IMR-90 (cell line): Measurements from ENCODE around the gene SERPINA1. TPM values are rescaled to one million over a fixed set of nuclear protein-coding genes. Genes with fewer than 3 reads are reported as not detected.

Source experiments
- ATAC-seq: fragments of 200-7000 bp; cut with Tn5 transposase; 2 replicates; pipeline ENCODE4 v1.9.1; 2020; ENCODE audit warnings: low read depth, mild to moderate bottlenecking, moderate library complexity
- BruUV-seq: library from RNA; stranded (reverse); fragments of 400-500 nt; replicated peaks from 2 replicates; lab custom pipeline; 2021; lab: Mats Ljungman, UMichigan
- CTCF ChIA-PET: fragments of 300-600 bp; formaldehyde crosslinking; extraction: SDS; loops from one replicate; lab custom pipeline; 2021; ENCODE audit warnings: antibody characterized with exemption; lab: Yijun Ruan, JAX
- POLR2A ChIA-PET: fragments of 300-600 bp; sonication (Branson Sonifier 250); formaldehyde crosslinking; loops from one replicate; lab custom pipeline; 2022; ENCODE audit warnings: antibody characterized with exemption; ENCODE audit not compliant: unreplicated experiment; lab: Charles Lee
- DNase-seq: peaks from one replicate; pipeline ENCODE4 v3.0.0; 2013
- H2AFZ ChIP-seq: replicated peaks from 2 replicates; pipeline ENCODE3; 2013; ENCODE audit warnings: low read length, mild to moderate bottlenecking; ENCODE audit not compliant: poor library complexity
- H2AK5ac ChIP-seq: 2 replicates; pipeline ENCODE4 v1.6.1; 2013; ENCODE audit warnings: low read depth, low read length, inconsistent platforms
- H2AK9ac ChIP-seq: replicated peaks from 2 replicates; pipeline ENCODE3; 2013; ENCODE audit warnings: mild to moderate bottlenecking, low read depth, low read length, moderate library complexity; ENCODE audit not compliant: poor library complexity
- H2BK120ac ChIP-seq: 2 replicates; pipeline ENCODE4 v1.6.1; 2013; ENCODE audit warnings: low read depth, low read length, inconsistent platforms
- H2BK15ac ChIP-seq: 3 replicates; pipeline ENCODE4 v1.6.1; 2013; ENCODE audit warnings: low read depth, low read length, inconsistent platforms
- H2BK20ac ChIP-seq: 2 replicates; pipeline ENCODE4 v1.6.1; 2013; ENCODE audit warnings: low read depth, mild to moderate bottlenecking, inconsistent platforms, low read length, moderate library complexity
- H2BK5ac ChIP-seq: 2 replicates; pipeline ENCODE4 v1.6.1; 2013; ENCODE audit warnings: mild to moderate bottlenecking, low read depth, low read length, inconsistent platforms; ENCODE audit not compliant: poor library complexity, severe bottlenecking
- H3K14ac ChIP-seq: replicated peaks from 2 replicates; pipeline ENCODE4 v1.6.1; 2013; ENCODE audit warnings: low read depth, low read length, inconsistent platforms
- H3K18ac ChIP-seq: 2 replicates; pipeline ENCODE4 v1.6.1; 2013; ENCODE audit warnings: low read depth, low read length, control low read depth
- H3K23ac ChIP-seq: 2 replicates; pipeline ENCODE4 v1.6.1; 2013; ENCODE audit warnings: low read depth, low read length, inconsistent platforms
- H3K27ac ChIP-seq: 2 replicates; pipeline ENCODE4 v1.5.1; 2013; ENCODE audit warnings: mild to moderate bottlenecking, control low read depth, low read length; ENCODE audit not compliant: insufficient read depth
- H3K27me3 ChIP-seq: 2 replicates; pipeline ENCODE4 v1.6.1; 2013; ENCODE audit warnings: low read length; ENCODE audit not compliant: control insufficient read depth, insufficient read depth
- H3K36me3 ChIP-seq: 2 replicates; pipeline ENCODE4 v1.6.1; 2013; ENCODE audit warnings: low read length, mixed read lengths; ENCODE audit not compliant: control insufficient read depth, insufficient read depth
- H3K4ac ChIP-seq: 2 replicates; pipeline ENCODE4 v1.6.1; 2013; ENCODE audit warnings: low read depth, low read length, inconsistent platforms
- H3K4me1 ChIP-seq: 2 replicates; pipeline ENCODE4 v1.6.1; 2013; ENCODE audit warnings: low read length, mixed read lengths; ENCODE audit not compliant: control insufficient read depth, insufficient read depth
- H3K4me2 ChIP-seq: 2 replicates; pipeline ENCODE4 v1.6.1; 2013; ENCODE audit warnings: low read depth, mild to moderate bottlenecking, control low read depth, low read length, moderate library complexity
- H3K4me3 ChIP-seq: 2 replicates; pipeline ENCODE4 v1.5.1; 2013; ENCODE audit warnings: low read depth, mild to moderate bottlenecking, control low read depth, low read length, moderate library complexity; ENCODE audit not compliant: insufficient read depth
- H3K56ac ChIP-seq: 2 replicates; pipeline ENCODE4 v1.6.1; 2013; ENCODE audit warnings: low read length, inconsistent platforms; ENCODE audit not compliant: insufficient read depth; ENCODE audit errors: extremely low read depth
- H3K79me1 ChIP-seq, 2 experiments: 2 replicates each; pipeline ENCODE4 v1.6.1; 2013; ENCODE audit warnings: low read length in 2 of 2, inconsistent platforms in 1 of 2, low read depth in 1 of 2
- H3K9ac ChIP-seq: 2 replicates; pipeline ENCODE4 v1.6.1; 2013; ENCODE audit warnings: low read depth, low read length, control low read depth
- H3K9me1 ChIP-seq: 2 replicates; pipeline ENCODE4 v1.6.1; 2013; ENCODE audit warnings: low read length, inconsistent platforms; ENCODE audit not compliant: insufficient read depth
- H3K9me3 ChIP-seq: 2 replicates; pipeline ENCODE4 v1.6.1; 2013; ENCODE audit warnings: low read length; ENCODE audit not compliant: control insufficient read depth, insufficient read depth
- H4K20me1 ChIP-seq: 2 replicates; pipeline ENCODE4 v1.6.1; 2013; ENCODE audit warnings: low read length, inconsistent platforms; ENCODE audit not compliant: insufficient read depth
- H4K5ac ChIP-seq: 2 replicates; pipeline ENCODE4 v1.6.1; 2013; ENCODE audit warnings: mild to moderate bottlenecking, low read depth, low read length, control low read depth
- H4K8ac ChIP-seq, 2 experiments: 2 replicates each; pipeline ENCODE4 v1.6.1; 2013; ENCODE audit warnings: low read depth in 2 of 2, low read length in 2 of 2, control low read depth in 1 of 2, inconsistent platforms in 1 of 2
- H4K91ac ChIP-seq: 2 replicates; pipeline ENCODE4 v1.6.1; 2013; ENCODE audit warnings: low read depth, low read length, inconsistent platforms; ENCODE audit not compliant: insufficient read depth
- CEBPB ChIP-seq: IDR thresholded peaks from 2 replicates; pipeline ENCODE4 v1.6.1; 2012; ENCODE audit warnings: low read depth, low read length, improper control_type of control experiment
- CTCF ChIP-seq: conservative IDR thresholded peaks from 2 replicates; pipeline ENCODE4 v1.5.1; 2012; ENCODE audit warnings: mild to moderate bottlenecking, low read depth, low read length, improper control_type of control experiment
- FOS ChIP-seq: fragments of 150-350 bp; IDR thresholded peaks from 2 replicates; pipeline ENCODE4 v1.6.1; 2016; ENCODE audit warnings: low read depth, low read length
- MAFK ChIP-seq: IDR thresholded peaks from 2 replicates; pipeline ENCODE4 v1.6.1; 2012; ENCODE audit warnings: low read depth, low read length, improper control_type of control experiment
- MXI1 ChIP-seq: IDR thresholded peaks from 2 replicates; pipeline ENCODE4 v1.6.1; 2012; ENCODE audit warnings: low read depth, mild to moderate bottlenecking, low read length, moderate library complexity, borderline replicate concordance
- NFE2L2 ChIP-seq: fragments of 150-350 bp; IDR thresholded peaks from 2 replicates; pipeline ENCODE4 v1.6.1; 2016; ENCODE audit warnings: low read depth, mild to moderate bottlenecking, low read length
- RAD21 ChIP-seq: IDR thresholded peaks from 2 replicates; pipeline ENCODE4 v1.6.1; 2012; ENCODE audit warnings: low read length, improper control_type of control experiment
- RCOR1 ChIP-seq: IDR thresholded peaks from 2 replicates; pipeline ENCODE4 v1.6.1; 2012; ENCODE audit warnings: mild to moderate bottlenecking, low read length, improper control_type of control experiment; ENCODE audit not compliant: insufficient replicate concordance
- RFX5 ChIP-seq: IDR thresholded peaks from 2 replicates; pipeline ENCODE4 v1.8.0; 2012; ENCODE audit warnings: low read depth, mild to moderate bottlenecking, low read length, moderate library complexity
- SMC3 ChIP-seq: fragments of 150-350 bp; IDR thresholded peaks from 2 replicates; pipeline ENCODE4 v1.6.1; 2016; ENCODE audit warnings: low read depth, mild to moderate bottlenecking, antibody characterized with exemption, low read length, moderate library complexity
- WGBS, 2 experiments: methylation state at CpG; one replicate each; pipeline versions ENCODE4 v1.1.5 to v1.1.7; 2013; ENCODE audit warnings: missing lambda C conversion rate in 2 of 2; ENCODE audit not compliant: insufficient read length in 1 of 2; ENCODE audit errors: extremely low coverage in 2 of 2; 5-methylcytosine and 5-hydroxymethylcytosine counted together
- dilution Hi-C: fragments of 300-500 bp; cut with HindIII; formaldehyde crosslinking; loops from one replicate; pipeline ENCODE4 v1.14.3; 2018; ENCODE audit warnings: low sequenced_read_pairs; ENCODE audit not compliant: unreplicated experiment
- in situ Hi-C: fragments of 300-500 bp; cut with MboI; formaldehyde crosslinking; loops from 3 replicates; pipeline ENCODE4 v1.14.3; 2019; ENCODE audit warnings: low sequenced_read_pairs, inconsistent platforms, mixed read lengths
- intact Hi-C: fragments of 100-400 bp; cut with micrococcal nuclease; formaldehyde crosslinking; loops from 2 replicates; pipeline ENCODE4 v1.10.0; 2022
- polyA plus RNA-seq, 3 experiments: library from polyadenylated mRNA; depleted of rRNA; stranded (reverse); fragments of >200 nt; gene quantifications; 2 replicates each; pipeline ENCODE4 v1.2.3, GENCODE V29; 2012; ENCODE audit warnings: low replicate concordance in 1 of 3
- total RNA-seq: library from RNA; depleted of rRNA; stranded (reverse); fragments of >200 nt; gene quantifications from 2 replicates; pipeline ENCODE4 v1.2.3, GENCODE V29; 2012

Gene SERPINA1
- total and polyA plus RNA-seq, 2 of the 4 experiments (the other 2 are of a cell fraction) = 0.54 to 1.2 TPM

DNA sequence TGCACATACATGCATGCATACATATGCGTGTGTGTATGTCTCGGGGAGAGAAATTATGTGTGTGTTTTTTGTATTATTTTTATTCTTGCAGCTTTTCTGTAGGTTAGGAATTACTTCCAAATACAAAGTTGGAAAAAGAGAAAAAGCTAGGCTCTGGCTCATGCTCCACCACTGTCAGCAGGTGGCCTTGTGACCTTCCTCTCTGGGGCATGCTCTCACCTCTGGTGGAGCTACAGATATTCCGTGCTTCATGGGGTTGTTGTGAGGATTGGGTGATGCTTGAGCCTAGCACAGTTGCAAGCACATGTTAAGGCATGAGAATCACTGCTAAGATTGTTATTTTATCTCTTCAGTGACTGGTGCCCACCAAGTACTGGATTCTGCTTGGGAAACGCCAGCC is 58.5 kb downstream of the SERPINA1 start:
- H3K18ac ChIP-seq = no peak overlapping the region
- H3K14ac ChIP-seq = no peak overlapping the region
- H4K8ac ChIP-seq = no peak overlapping the region
- POLR2A ChIA-PET = no interaction called here
- TF ChIP-seq FOS = no peak
- TF ChIP-seq CEBPB = no peak
- TF ChIP-seq RFX5 = no peak
- no peak for TF ChIP-seq SMC3
- TF ChIP-seq NFE2L2 = no peak
- no peak for TF ChIP-seq CTCF
- no peak for TF ChIP-seq MXI1
- no peak for TF ChIP-seq MAFK
- no peak for TF ChIP-seq RCOR1
- no peak for TF ChIP-seq RAD21
- no peak overlapping the region for H2BK5ac ChIP-seq
- H3K23ac ChIP-seq = no peak overlapping the region
- intact Hi-C loops = no loop called here
- no peaks in the 10 kb centered on the region; the same call in 1 of the 2 replicates for H3K27me3 ChIP-seq
- no peak overlapping the region for H3K4ac ChIP-seq
- dilution Hi-C loops = no loop called here
- H2BK15ac ChIP-seq = no peak overlapping the region
- no peak overlapping the region for H3K4me2 ChIP-seq
- no peak overlapping the region for H2AK9ac ChIP-seq
- H3K9me3 ChIP-seq = no peaks in the 10 kb centered on the region
- no peaks in the 10 kb centered on the region for H4K20me1 ChIP-seq
- H3K36me3 ChIP-seq = no peaks in the 10 kb centered on the region
- H4K91ac ChIP-seq = no peak overlapping the region
- no peak overlapping the region for H2AK5ac ChIP-seq
- no peak overlapping the region for H3K4me3 ChIP-seq
- no peak overlapping the region for H2BK120ac ChIP-seq
- no peak overlapping the region for H3K9ac ChIP-seq
- CTCF ChIA-PET = interaction anchor here (0.7 kb wide), 1 partner anchor 821 kb away, joined by 3 read pairs; no protein-coding TSS in a partner anchor
- H2AFZ ChIP-seq = no peak overlapping the region
- H3K4me1 ChIP-seq = no peaks in the 10 kb centered on the region
- no CpG with 5 or more reads among the region's 4 CpGs for WGBS, 2 experiments
- H3K56ac ChIP-seq = no peak overlapping the region
- no peak overlapping the region for H3K27ac ChIP-seq
- in situ Hi-C loops = no loop called here
- ATAC-seq (no peak), DNase-seq (no peak)
- no peak overlapping the region for H2BK20ac ChIP-seq
- no peaks in the 10 kb centered on the region for H3K9me1 ChIP-seq
- no peaks in the 10 kb centered on the region for H3K79me1 ChIP-seq
- no TSS peak for BruUV-seq
- no peak overlapping the region for H4K5ac ChIP-seq
